COLO829 (cell line): ENCODE measurements around the gene DLX3.

Source experiments
- DNase-seq: peaks from one replicate; pipeline ENCODE4 v3.0.0; 2012; ENCODE audit warnings: low spot score

DLX3 gene

GRCh38 chr17:49992191-49992932 is 2.7 kb downstream of the DLX3 start:
- no peak for DNase-seq

GRCh38 chr17:49991409-49991808 is 3.6 kb downstream of the DLX3 start:
- DNase-seq: no peak

GRCh38 chr17:49990921-49991320 is 4.1 kb downstream of the DLX3 start:
- DNase-seq: no peak

GRCh38 chr17:49990331-49990730 is 4.7 kb downstream of the DLX3 start:
- DNase-seq: no peak

GRCh38 chr17:49989518-49989880 is 5.5 kb downstream of the DLX3 start:
- no peak for DNase-seq

GRCh38 chr17:49987681-49988441 is 7.2 kb downstream of the DLX3 start:
- peak; percentile 51 for DNase-seq

- no peak for DNase-seq
These were observed 7.8 kb downstream of the DLX3 start for GRCh38 chr17:49987290-49987585.

- DNase-seq: no peak
These were observed 8.4 kb downstream of the DLX3 start for GRCh38 chr17:49986396-49987289.

GRCh38 chr17:49985310-49985990 is 9.6 kb downstream of the DLX3 start:
- DNase-seq: no peak

GRCh38 chr17:49984776-49985175 is 10.2 kb downstream of the DLX3 start:
- DNase-seq: no peak

GRCh38 chr17:49984283-49984682 is 10.7 kb downstream of the DLX3 start:
- no peak for DNase-seq

- no peak for DNase-seq
These were observed 14.3 kb downstream of the DLX3 start for GRCh38 chr17:49980703-49981197.

- DNase-seq: no peak
These were observed 15.1 kb downstream of the DLX3 start for GRCh38 chr17:49979748-49980479.

- DNase-seq: no peak
These were observed 16.5 kb downstream of the DLX3 start for GRCh38 chr17:49978501-49978900.

- no peak for DNase-seq
These were observed 17.3 kb downstream of the DLX3 start for GRCh38 chr17:49977463-49978389.

- DNase-seq: no peak
These were observed 18.2 kb downstream of the DLX3 start for GRCh38 chr17:49976828-49977202.

GRCh38 chr17:49976163-49976827 is 18.7 kb downstream of the DLX3 start:
- no peak for DNase-seq

- DNase-seq: no peak
These were observed 19.5 kb downstream of the DLX3 start for GRCh38 chr17:49975531-49975930.

GRCh38 chr17:49973271-49973615 is 21.8 kb downstream of the DLX3 start:
- no peak for DNase-seq
